CD4-positive, alpha-beta T cell treated with Interleukin-6 at 100 ng/mL for 8 hours (primary cell): ENCODE data around the gene TLR1.
A peak's percentile ranks its signal among the peaks of the same experiment; 100 is the strongest.
"Not testable (repeated sequence)": the region's sequence is repeated elsewhere in the genome, so short reads cannot be mapped to it uniquely, and the experiment has no call there.

Experiments used
- DNase-seq: peaks from one replicate; pipeline ENCODE4 v3.0.0-alpha.2; 2020; ENCODE audit warnings: mixed read lengths, low spot score

Gene TLR1

DNA sequence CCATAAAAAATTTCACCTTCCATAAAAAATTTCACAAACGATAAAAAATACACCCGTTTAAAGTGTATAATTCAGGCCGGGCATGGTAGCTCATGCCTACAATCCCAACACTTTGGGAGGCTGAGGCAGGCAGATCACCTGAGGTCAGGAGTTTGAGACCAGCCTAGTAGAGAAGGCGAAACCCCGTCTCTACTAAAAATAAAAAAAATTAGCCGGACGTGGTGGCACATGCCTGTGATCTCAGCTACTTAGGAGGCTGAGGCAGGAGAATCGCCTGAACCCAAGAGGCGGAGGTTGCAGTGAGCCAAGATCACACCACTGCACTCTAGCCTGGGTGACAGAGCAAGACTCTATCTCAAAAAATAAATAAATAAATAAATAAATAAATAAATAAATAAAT, 1.7 kb upstream of the TLR1 start:
- DNase-seq = not testable (repeated sequence)

DNA sequence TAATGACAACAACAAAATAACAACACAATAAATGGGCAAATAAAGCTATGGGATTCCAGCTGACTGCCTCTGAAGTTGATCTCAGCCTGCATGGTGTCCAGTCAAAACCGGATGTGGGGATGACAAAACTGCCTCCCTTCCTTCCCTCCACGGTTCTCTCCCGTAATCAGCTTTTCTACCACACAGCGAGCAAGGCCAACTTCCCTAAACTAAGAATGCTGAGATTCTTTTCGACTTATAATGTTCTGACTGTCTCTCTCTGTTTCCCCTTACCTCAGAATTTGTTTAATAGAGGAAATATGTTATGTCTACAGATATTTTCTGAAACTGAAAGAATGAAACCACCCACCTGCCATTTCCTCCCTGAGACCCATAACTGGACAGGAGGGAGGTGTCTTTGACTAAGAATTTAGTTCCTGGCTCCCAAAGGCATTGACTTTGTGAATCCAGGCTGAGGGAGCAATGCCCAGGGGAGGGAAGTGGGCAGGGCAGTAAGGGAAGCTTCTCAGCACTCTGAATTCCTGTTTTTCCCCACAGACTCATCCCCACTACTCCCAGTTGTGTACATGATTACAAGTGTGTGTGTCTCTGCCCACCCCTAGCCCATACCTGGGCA, 1.0 kb upstream of the TLR1 start:
- DNase-seq = peak; percentile 12

DNA sequence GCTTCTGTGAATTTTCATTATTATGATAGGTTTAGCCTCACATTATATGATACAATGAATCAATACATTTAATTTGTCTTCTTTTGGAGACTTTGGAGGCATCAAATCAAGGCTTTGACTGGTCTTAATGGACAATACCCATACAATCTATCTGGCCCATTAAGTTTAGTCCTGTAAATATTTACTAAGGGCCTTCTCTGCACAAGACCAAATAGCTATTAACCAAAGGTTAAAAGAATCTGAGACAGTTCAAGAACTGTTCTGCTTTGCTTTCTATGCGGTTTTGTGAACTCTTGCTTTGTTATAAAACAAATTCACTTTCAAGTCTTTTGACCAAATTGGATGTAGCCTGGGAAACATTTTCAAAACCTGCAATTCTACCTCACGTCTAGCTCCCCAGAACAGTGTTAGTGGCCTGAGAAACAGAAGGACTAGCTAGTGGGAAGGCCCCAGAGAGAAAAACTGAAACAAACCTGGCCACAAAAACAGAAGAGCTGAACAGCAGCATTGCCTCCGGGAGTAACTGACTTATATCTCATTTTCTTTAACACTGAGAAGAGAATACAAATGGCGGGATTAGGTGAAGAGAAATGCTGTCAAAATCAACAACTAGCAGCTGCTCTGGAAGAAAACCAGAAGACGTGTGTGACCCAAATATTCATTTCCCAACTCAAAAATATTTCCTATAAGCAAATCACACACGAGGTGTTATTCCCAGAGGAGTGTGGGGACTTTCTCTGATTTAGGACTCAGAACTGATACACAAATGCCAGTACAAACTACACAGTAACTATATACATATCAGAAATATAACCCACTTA, 548 bp downstream of the TLR1 start:
- DNase-seq = peak; percentile 36

DNA sequence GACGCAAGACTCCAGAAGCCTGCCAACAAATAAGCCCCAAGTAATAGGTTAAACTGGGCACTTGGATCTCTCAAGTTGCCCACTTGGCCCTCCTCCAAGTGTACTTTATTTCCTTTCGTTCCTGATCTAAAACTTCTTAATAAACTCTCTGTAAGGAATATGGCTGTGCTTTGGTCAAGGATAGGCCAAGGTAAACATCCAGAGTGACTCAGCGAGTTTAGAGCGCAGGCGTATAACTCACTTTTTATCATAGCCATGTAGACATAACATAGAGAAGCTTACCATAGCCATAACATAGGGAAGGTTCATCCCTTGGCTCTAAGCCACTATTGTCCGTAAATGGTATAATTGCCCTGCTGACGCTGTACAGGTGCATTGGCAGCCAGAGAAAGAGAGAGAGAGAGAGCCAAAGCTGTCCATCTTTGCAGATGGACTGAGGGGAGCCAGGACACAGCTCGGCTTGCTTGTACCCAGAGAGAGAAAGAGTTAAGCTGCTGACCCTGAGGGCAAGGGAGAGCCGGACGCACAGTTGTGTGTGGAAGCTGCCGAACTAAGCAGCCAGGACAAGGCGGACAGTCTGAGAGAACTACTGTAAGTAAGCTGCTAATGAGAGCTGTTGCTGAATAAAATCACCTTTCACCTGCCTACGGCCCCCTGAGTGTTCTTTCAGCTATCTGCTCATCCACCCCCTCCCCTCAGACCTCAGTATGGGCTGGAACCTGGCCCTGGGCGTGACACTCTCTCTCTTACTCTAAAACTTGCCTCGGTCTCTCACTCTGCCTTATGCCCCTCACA, 1.8 kb downstream of the TLR1 start:
- DNase-seq = no peak

DNA sequence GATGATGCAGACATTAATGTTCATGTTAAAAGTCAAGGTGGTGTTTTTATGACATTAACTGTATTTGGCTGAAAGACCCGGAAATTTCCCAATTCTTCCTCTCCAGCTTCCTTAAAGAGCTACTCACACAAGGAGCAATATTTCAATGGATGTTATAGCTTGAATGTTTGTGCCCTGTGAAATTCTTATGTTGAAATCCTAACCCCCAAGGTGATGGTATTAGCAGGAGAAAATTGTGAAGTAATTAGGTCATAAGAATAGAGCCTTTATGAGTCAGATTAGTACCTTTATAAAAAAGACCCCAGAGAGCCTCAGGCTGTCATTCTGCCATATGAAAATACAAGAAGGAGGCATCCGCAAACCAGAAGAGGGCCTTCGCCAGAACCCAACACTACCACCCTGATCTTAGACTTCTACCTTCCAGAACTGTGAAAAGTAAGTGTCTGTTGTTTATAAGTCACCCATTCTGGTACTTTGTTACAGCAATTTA, 3.6 kb downstream of the TLR1 start:
- no peak for DNase-seq

DNA sequence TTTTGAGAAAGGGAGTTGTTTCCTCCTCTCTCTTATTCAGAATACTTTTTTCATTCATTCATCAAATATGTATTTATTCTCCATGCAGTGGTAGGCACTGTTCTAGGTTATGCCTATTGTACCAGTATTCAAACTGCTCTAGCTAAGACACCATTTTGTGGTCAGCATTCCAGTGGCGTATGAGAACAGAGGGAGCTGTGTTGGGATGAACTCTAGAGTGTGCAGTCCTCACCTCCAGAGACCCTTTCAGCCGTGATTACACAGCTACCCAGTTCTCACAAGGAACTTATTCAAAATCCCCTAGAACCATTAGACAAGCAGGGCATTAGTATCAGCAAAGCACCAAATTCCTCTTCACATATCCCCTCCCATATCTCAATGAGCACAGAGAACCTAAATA, 4.2 kb downstream of the TLR1 start:
- DNase-seq = no peak

DNA sequence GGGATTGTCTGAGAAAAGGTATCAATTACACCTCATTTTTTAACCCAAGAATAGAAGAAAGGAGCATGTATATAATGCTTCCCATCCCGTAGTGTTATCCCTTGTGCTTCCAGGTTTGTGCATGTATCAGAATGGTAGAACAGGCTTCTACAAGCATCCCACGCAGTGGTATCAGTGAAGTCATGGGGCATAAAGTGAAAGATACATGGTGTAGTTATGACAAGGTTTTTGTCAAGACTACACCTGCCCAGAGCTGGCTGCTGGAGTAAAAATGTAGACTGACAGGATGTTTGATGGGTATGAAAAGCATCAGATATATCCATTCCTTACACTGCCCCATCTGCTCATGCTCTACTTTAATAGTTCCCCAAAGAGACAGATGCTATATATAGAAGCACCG, 9.5 kb downstream of the TLR1 start:
- DNase-seq = no peak

DNA sequence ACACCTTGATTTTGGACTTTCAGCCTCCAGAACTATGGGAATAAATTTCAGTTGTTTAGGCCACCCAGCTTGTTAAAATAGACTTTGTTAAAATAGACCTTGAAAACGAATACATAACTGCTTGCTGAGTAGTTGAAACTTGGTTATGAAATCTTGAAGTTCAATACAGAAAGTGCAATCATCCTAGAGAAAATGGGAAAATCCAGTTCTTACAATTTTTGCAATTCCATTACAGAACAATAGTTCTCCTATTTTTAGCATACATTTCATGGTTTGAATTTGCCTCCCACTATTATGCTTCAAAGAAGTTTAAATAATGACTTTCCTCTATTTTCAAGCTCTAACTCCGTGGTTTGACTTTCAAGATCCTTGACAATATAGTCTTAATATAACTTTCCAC, 10.5 kb downstream of the TLR1 start:
- no peak for DNase-seq

DNA sequence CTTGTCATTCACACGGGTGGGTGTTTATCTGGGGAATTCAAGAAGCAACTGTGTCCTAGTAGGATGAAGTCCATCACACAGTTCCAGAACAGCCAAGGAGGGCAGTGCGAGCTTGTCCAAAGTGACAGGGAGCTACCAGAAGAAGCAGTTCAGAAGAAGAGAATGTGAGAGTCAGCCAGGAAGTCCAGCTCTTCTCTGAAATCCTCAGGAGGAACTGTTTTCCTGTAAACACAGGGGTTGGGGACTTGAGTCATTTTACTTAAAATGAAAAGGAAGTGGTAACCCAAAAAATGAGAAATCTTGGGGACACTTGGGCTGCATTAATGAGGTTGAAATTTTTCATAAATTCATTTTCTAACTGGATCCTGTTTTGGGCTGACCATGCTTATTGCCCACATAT, 13.6 kb downstream of the TLR1 start:
- no peak for DNase-seq

DNA sequence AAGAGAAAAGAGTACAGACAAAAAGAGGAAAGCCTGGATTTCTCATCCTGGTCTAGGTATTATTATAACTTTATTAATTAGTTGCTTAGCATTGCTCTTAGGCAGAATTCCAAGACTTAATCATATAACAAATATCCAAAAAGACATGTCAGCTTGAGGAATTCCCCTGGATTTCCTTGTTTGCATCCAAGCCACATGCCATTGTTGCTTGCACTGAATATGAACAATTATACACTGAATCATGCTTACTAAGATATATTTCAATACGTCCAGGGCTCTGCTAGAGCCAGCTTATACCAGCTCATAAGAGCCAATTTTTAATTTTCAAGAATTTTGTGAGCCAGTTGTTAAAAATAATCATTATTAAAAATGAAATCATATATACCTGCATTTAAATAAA, 16.3 kb downstream of the TLR1 start:
- DNase-seq = no peak

DNA sequence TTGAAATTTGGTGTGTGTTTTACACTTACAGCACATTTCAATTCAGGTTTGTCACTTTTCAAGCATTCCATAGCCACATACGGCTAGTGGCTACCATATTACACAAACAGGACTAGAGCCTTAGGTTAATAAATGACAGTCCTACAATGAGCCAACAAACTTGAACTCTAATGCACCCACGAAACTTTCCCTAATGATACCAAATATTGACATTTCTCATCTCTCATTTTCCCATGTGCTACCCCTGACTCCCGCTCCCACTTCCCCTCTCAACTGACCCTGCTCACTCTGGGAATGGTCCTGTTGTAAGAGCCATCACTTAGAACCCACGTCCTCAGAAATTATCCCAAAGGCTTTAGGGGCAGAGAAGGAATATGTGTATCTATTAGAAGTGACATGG, 16.9 kb downstream of the TLR1 start:
- DNase-seq = no peak

DNA sequence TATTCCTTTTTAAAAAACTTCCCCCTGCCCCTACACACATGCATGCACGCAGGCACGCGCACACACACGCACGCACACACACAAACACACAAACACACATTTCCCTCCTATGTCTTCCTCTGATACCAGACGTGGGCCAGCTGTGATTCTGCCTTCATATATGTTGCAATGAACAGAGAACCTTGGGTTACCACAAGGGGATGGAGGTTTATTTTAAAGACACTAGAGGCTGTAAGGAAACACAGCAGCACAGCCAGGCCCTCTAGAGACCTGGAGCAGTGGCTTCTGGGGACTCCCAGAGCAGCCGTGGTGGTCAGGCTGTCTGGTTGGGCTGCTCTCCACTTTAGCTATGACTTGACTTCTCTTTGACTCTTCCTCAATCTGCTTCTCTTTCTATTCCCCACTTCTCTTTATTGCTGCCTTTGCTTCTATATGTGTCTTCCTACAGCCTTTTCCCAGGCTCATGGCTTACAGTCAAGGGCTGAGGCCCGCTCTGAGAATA, 18.6 kb downstream of the TLR1 start:
- no peak for DNase-seq

DNA sequence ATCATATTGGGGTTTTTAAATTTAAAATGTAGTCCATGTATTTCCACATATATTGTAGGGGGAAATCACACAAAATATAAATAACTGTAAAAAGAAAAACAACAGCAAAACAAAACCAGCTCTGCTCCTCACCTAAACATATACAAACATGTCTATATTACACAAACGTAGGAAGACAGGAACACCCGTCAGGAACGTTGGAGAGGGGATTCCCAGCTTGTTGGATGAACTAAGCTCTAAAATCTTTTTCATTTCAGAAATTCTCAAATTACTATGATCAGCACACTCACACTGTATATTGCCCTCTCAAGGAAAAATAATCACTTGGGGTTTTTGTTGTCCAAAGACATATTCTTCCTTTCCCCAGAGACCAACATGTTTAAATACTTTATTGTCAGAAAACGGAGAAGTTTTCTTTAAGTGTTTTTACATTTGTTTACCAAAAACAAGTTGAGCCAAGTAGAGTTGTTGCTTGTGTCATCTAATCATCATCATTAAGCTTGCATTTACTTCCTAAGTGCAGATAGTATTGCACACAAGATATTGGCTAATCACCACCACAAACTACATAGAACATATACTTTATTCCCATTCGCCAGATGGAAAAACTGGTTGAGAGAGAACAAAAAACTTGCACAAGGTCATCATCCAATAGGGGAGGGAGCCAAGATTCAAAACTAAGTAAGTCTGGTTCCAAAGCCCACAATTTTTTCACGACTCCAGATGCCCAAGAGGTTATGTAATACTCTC, 19.4 kb downstream of the TLR1 start:
- DNase-seq = no peak

DNA sequence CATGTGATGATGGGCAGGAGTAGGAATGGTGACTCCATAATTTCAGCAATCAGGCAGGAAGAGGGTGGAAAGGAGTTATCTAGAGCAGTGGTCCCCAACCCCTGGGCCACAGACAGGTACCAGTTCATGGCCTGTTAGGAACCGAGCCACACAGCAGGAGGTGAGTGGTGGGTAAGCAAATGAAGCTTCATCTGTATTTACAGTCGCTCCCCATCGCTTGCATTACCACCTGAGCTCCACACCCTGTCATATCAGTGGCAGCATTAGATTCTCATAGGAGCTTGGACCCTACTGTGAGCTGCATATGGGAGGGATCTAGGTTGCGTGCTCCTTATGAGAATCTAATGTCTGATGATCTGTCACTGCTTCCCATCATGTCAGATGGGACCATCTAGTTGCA, 20.4 kb downstream of the TLR1 start:
- DNase-seq = no peak

DNA sequence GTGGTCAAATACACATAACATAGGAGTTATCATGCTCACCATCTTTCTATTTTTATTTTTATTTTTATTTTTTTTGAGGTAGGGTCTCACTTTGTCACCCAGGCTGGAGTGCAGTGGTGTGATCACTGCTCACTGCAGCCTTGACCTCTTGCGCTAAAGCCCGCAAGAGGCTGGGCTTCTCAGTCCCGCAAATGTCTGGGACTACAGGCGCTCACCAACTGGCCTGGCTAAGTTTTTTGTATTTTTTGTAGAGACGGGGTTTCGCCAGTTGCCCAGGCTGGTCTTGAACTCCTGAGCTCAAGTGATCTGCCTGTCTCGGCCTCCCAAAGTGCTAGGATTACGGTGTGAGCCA, 21.5 kb downstream of the TLR1 start:
- DNase-seq = no peak

DNA sequence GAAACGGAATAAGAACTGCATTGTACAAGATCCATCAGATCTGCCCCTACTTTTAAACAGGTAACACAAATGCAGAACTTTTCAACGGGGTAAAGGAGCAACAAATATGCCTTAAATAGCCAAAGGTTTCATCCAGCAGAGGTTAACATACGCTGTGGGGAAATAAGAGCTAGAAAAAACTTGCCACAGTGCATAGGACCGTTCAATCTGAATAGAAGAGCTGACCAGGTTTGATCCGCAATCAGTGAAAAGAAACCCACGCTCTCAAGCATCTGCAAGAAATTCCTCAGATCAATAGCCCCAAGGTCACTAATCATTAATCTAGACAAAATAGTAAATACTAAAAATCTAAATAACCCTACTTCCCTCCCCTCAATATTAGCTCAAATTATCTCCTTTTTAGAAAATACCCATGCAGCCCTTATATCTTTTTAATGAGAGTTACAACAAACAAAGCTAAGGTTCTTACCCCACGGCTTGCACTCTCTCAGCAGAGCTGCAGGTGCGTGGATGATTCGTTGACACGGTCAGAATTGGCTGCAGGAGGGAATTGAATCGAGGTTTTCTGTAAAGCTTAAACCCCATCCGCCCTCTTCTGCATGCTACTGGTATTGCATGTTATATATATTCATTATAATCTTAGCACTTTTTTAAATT, 22.0 kb downstream of the TLR1 start, which contains the start of gene TLR10:
Gene TLR10 (minus strand): TSS at position 539 of the 657 bp plus-strand sequence. CDS start 7,400 bp downstream, outside the sequence.
- peak; percentile 51 for DNase-seq

DNA sequence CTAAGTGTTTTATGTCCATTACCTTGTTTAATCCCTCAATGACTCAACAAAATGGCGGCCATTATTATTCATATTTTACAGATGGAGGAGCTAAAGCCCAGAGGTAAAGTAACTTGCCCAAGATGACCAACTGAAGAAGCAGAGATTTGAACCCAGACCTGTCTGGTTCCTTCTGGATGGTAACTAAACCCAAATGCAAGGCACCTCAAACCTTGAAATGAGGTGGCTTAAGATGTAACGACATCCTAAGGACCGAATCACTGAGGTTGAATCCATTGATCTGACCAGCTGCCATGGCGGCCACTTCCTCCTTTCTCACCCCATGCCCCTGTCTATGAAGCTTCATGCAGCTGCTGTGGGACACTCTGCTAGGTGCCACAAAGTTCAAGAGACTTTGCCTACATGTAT, 22.7 kb downstream of the TLR1 start:
- no peak for DNase-seq

DNA sequence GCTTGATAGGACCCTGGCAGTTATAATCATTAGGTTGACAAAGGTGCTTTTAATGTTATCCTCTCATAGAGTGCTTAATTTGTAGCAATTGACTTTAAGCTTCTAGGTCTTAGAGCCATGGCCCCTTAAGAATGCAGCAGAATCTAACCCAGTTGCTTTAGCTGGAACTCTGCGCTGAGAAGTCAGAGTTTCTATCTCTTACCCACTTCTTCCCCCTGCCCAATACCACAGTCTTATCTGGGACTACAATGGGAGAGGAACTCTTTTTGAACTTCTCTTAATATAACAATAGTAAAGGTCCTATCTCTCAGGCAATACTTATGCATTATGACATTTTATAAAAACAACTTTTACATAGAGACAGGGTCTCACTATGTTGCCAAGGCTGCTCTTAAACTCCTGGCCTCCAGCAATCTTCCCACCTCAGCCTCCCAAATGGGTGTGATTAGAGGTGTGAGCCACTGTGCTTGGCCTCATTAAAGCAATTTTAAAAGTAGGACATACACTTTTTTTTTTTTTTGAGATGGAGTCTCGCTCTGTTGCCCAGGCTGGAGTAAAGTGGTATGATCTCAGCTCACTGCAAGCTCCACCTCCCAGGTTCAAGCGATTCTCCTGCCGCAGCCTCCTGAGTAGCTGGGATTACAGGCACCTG, 23.6 kb downstream of the TLR1 start:
- no peak for DNase-seq

DNA sequence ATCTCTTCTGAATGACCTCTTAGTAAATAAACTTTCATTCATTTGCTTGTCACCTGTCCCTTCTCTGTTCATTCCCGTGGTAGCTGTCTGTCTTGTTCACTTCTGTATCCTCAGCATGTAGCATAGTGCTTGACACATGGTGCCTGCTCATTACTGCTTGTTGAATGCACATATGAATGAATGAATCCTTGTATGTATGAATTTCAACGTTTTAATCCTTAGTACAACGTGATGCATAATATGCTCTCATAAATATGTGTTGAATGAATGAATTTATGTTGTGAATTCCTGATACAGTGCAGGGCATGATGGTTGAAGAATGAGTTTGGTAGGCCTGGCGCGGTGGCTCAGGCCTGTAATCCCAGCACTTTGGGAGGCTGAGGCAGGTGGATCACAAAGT, 24.8 kb downstream of the TLR1 start:
- DNase-seq = no peak

DNA sequence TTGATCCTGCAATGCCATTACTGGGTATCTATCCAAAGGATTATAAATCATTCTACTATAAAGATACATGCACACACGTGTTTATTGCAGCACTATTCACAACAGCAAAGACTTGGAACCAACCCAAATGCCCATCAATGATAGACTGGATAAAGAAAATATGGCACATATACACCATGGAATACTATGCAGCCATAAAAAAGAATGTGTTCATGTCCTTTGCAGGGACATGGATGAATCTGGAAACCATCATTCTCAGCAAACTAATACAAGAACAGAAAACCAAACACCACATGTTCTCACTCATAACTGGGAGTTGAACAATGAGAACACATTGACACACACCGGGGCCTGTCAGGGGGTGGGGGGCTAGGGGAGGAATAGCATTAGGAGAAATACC, 26.7 kb downstream of the TLR1 start:
- not testable (repeated sequence) for DNase-seq

DNA sequence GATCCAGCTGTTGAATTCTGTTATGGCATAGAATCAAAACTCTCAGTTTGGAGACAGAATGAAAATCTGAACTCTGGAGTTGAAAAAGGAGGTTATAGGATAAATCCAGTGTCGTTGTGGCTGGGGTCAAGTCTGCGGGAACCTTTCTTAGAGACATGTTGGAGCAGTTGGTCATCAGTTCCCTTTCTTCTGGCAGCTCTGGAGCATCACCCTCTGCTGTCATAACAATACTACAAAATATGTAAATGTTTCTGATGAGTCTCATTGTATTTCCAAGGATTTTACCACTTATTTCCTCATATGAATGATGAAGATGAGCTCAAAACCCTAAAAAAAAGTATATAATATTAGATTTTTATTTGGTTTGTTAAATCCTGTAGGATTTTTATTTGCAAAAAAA, 29.3 kb downstream of the TLR1 start:
- DNase-seq = no peak
